Neutrophil (primary cell): ENCODE measurements around the gene TET1.

ENCODE experiments used
- H3K27ac ChIP-seq: fragments of 200-600 bp; sonication (generic); 2 replicates; pipeline ENCODE4 v1.5.1; 2016; ENCODE audit warnings: mild to moderate bottlenecking, moderate library complexity
- H3K27me3 ChIP-seq: fragments of 200-600 bp; sonication (generic); 2 replicates; pipeline ENCODE4 v1.6.0; 2016; ENCODE audit warnings: mild to moderate bottlenecking
- H3K36me3 ChIP-seq: fragments of 200-600 bp; sonication (generic); 2 replicates; pipeline ENCODE4 v1.5.1; 2017
- H3K4me1 ChIP-seq, 2 experiments: fragments of 200-600 bp in 1 of 2; sonication (generic) in 1 of 2; 1 replicate in 1 of 2; 2 replicates in 1 of 2; pipeline versions ENCODE4 v1.5.1 to v1.6.1; 2013 to 2016; ENCODE audit warnings: low read depth in 1 of 2, low read length in 1 of 2, mild to moderate bottlenecking in 1 of 2, moderate library complexity in 1 of 2; ENCODE audit not compliant: control insufficient read depth in 1 of 2, insufficient read depth in 1 of 2
- H3K4me3 ChIP-seq, 2 experiments: fragments of 200-600 bp in 1 of 2; sonication (generic) in 1 of 2; 1 replicate in 1 of 2; 2 replicates in 1 of 2; pipeline ENCODE4 v1.5.1; 2013 to 2016; ENCODE audit warnings: low read depth in 1 of 2, low read length in 1 of 2, mild to moderate bottlenecking in 1 of 2, moderate library complexity in 1 of 2
- H3K9me3 ChIP-seq: fragments of 200-600 bp; sonication (generic); 2 replicates; pipeline ENCODE4 v1.5.1; 2016
- TF ChIP-seq, protein P1 (sequence below): fragments of 200-600 bp; sonication (generic); IDR thresholded peaks from 2 replicates; pipeline ENCODE4 v1.5.1; 2016; ENCODE audit warnings: antibody characterized with exemption

Gene TET1

DNA sequence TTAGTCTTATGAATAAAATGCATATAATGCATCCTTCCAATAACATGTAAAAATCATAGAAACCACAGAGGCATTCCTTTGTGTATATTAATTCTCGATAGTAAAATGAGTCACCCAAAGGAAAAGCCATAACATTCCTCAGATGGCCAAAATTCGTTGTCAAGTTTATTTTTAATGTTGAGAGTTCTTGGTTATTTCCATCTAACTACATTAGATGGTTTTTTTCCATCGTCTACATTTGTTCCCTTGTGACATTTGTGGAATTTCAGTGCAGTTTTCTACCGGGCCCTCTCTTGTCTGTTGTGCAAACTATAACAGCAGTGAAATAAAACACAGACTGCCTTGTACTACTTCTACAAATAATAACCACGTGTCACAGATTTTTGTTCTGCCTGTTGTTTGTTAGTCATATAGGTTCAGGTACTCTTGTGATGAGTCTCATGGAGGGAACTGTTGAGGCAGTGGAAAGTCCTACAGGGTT, 106.2 kb downstream of the TET1 start:
- H3K27ac ChIP-seq = no peak overlapping the region
- TF ChIP-seq, protein P1, sequence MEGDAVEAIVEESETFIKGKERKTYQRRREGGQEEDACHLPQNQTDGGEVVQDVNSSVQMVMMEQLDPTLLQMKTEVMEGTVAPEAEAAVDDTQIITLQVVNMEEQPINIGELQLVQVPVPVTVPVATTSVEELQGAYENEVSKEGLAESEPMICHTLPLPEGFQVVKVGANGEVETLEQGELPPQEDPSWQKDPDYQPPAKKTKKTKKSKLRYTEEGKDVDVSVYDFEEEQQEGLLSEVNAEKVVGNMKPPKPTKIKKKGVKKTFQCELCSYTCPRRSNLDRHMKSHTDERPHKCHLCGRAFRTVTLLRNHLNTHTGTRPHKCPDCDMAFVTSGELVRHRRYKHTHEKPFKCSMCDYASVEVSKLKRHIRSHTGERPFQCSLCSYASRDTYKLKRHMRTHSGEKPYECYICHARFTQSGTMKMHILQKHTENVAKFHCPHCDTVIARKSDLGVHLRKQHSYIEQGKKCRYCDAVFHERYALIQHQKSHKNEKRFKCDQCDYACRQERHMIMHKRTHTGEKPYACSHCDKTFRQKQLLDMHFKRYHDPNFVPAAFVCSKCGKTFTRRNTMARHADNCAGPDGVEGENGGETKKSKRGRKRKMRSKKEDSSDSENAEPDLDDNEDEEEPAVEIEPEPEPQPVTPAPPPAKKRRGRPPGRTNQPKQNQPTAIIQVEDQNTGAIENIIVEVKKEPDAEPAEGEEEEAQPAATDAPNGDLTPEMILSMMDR = no peak
- H3K4me1 ChIP-seq = no peaks in the 10 kb centered on the region
- H3K27me3 ChIP-seq = no peaks in the 10 kb centered on the region
- H3K4me3 ChIP-seq = no peak overlapping the region
- H3K36me3 ChIP-seq = no peaks in the 10 kb centered on the region
- H3K9me3 ChIP-seq = no peaks in the 10 kb centered on the region

DNA sequence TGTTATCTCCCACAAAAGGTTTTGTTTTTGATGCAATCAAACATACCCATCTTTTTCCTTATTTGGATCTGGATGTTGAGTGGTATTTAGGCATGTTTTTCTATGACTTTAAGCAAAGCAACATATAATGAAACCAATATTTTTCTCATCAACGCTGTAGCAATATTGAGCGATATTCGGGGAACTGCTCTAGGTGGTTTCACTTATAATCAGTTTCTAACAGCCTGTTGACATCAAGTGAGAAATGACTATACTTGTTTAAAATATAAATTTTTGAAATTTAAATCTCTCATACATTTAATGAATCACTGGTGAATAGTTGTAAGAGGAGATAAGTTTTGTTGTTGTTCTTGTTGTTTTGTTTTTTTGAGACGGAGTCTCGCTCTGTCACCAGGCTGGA, 108.1 kb downstream of the TET1 start:
- Histone ChIP-seq H3K9me3 (no peaks in the 10 kb centered on the region), H3K4me3 (no peak overlapping the region), H3K4me1 (no peaks in the 10 kb centered on the region), H3K36me3 (no peaks in the 10 kb centered on the region), H3K27me3 (no peaks in the 10 kb centered on the region), H3K27ac (no peak overlapping the region)
- TF ChIP-seq, protein P1 = no peak

DNA sequence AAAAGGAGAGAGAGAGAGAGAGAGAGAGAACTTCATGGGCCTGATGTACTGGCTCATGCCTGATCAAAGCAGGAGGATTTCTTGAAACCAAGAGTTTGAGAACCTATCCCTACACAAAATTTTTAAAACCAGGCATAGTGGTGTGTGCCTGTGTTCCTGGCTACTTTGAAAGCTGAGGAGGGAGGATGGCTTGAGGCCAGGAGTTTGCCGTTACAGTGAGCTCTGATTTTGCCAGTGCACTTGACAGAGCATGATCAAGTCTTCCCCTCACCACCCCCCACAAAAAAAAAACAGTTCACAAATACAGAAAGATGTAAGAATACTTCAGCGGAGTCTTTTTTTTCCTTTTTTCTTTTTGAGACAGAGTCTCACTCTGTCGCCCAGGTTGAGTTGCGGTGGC, 108.8 kb downstream of the TET1 start:
- TF ChIP-seq, protein P1 = no peak
- Histone ChIP-seq H3K27me3 (no peaks in the 10 kb centered on the region), H3K36me3 (no peaks in the 10 kb centered on the region)

DNA sequence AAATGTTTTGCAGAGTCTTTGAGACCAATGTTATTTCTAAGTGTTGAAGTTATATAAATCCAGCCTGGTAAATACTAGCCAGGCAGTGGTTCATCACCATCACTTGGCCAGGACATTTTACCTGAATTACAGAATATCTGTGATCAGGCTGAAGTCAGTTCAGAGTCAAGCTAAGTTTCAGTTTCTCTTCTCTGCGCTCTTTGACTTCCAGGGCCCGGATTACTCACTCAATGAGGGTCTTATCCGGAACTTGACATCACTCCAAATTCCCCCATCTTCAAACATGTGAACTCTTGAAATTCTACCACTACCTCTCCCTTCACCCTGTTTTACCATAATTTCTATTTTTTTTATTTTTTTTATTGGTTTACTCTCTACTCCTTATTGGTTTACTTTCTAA, 124.3 kb downstream of the TET1 start:
- Histone ChIP-seq H3K36me3 (no peaks in the 10 kb centered on the region), H3K9me3 (no peaks in the 10 kb centered on the region), H3K4me1 (no peaks in the 10 kb centered on the region), H3K27ac (no peak overlapping the region), H3K4me3 (no peak overlapping the region), H3K27me3 (no peaks in the 10 kb centered on the region)
- TF ChIP-seq, protein P1 = no peak

More for the DNA sequence above, 108.8 kb downstream of the TET1 start:
- Histone ChIP-seq H3K27ac (no peak overlapping the region), H3K4me1 (no peaks in the 10 kb centered on the region), H3K4me3 (no peak overlapping the region), H3K9me3 (no peaks in the 10 kb centered on the region)

DNA sequence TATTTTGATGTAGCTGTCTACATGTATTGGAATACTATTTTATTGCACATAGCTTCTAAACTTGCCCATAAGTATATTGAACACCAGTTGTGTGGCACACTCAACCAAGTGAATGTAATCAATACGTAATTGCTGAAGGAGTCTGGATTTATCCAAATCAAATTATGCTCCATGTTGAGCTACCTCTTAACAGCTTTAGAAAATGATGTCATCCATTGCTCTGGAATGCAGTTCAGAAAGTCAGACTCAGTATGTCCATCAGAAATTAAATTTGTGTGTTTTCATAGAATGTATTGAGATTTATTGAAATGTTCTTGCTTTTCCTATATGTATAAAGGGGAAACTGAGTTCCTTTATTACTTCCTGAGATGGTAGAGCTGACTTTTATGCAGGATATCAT, 135.9 kb downstream of the TET1 start:
- H3K27ac ChIP-seq = no peak overlapping the region

More for the DNA sequence above, 135.9 kb downstream of the TET1 start:
- TF ChIP-seq, protein P1 = no peak
- Histone ChIP-seq H3K9me3 (no peaks in the 10 kb centered on the region), H3K4me1 (no peaks in the 10 kb centered on the region), H3K36me3 (no peaks in the 10 kb centered on the region), H3K4me3 (no peak overlapping the region), H3K27me3 (no peaks in the 10 kb centered on the region)
